DMS53 (cell line): ENCODE data around the gene XIRP2.

Experiments
- DNase-seq: peaks from one replicate; lab custom pipeline; 2025; lab: John Stamatoyannopoulos, UW

Gene XIRP2

GRCh38 chr2:166888180-166888579, at the start of gene XIRP2:
TSS of gene XIRP2 (plus strand) at chr2:166888480. CDS start at chr2:166903483, 15,003 bp downstream.
- DNase-seq = no peak

GRCh38 chr2:166841152-166841551, 47.1 kb upstream of the XIRP2 start:
- DNase-seq = no peak

DNA sequence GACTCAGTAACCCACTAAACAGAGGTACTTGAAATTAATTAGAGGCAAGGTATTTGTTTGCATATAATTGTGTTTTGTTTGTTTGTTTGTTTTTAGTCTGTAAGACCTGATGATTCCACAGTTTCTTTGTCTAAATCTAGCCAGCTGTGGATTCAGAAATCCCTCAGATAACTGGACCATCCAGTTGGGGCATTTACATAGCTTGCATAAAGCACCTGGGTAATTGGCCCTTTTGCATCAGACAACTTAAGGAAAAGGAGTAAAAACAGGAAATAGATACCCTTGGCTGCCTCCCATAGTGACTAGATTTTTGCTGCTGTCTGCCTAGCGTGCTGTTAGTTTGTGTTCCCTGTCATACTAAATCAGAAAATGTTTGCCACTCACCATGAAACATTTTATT, 46.6 kb upstream of the XIRP2 start:
- DNase-seq = peak; percentile 14

GRCh38 chr2:166844111-166844510, 44.2 kb upstream of the XIRP2 start:
- no peak for DNase-seq

GRCh38 chr2:166862468-166863132, 25.7 kb upstream of the XIRP2 start:
- DNase-seq = no peak

DNA sequence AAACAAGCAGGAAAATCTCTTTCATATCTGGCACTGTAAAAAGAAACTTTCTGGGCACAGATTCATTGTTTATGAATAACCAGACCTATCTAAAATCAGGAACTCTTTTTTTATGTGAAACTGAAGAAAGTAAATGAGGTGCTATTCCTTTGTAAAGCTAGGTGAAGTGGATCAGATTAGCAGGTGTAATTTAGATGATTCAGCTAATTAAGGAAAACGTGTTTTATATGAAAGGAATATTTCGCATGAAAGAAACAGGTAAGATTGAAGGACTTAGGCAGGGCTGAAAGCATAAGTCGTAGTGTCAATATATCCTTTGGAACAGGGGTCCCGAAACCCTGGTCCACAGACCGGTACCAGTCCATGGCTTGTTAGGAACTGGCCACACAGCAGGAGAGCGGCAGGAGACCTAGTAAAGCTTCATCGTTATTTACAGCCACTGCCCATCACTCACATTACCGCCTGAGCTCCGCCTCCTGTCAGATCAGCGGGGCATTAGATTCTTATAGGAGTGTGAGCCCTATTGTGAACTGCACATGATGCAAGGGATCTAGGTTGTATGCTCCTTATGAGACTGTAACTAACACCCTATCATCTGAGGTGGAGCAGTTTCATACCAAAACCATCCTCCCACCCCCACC, 20.3 kb upstream of the XIRP2 start:
- DNase-seq = no peak

- no peak for DNase-seq
Observed at GRCh38 chr2:166870346-166870745, 17.9 kb upstream of the XIRP2 start.

DNA sequence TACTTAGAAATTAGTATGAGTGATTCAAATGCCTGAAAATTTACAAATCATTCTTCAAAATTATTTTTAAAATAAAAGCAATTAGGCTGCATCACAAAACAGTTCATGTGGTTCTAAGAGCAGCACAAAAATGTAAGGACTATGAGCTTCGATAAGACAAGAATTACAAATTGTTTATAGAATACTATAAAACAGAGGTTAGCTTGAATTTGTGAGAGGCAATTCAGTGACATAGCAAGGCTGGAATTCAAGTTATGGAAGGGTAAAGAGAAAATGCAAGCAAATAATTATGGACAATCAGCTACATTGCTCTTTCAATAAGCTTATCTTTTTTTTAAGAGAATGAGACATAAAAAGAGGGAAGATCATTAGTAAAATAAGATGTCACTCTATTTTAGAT, 7.1 kb upstream of the XIRP2 start:
- DNase-seq = no peak

DNA sequence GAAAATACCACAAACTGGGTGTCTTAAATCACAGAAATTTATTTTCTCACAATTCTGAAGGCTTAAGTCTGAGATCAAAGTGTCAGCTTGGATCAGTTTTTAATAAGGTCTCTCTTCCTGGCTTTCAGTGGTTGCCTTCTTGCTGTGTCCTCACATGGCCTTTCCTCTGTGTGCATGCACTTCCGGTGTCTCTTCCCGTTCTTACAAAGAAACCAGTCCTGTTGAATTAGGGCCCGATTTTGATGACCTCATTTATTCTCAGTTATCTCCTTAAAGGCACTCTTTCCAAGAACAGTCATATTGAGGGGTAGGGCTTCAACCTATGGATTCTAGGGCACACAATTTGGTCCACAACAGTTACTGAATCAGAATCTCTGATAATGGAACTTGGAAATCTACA, 5.4 kb upstream of the XIRP2 start:
- no peak for DNase-seq

DNA sequence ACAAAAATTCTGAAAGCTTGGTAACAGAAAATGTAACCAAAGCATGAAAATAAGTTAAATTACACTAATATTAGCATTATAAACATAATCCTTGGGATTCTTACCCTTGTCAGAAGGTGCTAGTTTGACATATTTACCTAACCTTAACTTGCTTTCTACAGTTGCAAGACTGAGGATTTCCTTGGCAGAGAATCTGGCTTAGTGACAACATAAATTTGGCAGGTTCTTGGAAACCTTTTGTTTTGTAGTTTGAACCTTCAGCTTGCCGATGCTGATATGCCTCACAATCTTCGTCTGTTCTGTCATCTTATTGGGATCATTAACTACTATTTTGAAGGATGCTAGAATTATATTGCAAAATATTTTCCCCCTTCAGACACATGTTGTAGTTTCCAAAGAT, 3.4 kb downstream of the XIRP2 start:
- DNase-seq = no peak

- DNase-seq = no peak
Observed at GRCh38 chr2:166892397-166892796, 4.1 kb downstream of the XIRP2 start.

- DNase-seq = peak; percentile 16
Observed at GRCh38 chr2:166895243-166895642, 7.0 kb downstream of the XIRP2 start.

GRCh38 chr2:166897666-166898065, 9.4 kb downstream of the XIRP2 start:
- DNase-seq = no peak

- peak; percentile 15 for DNase-seq
Observed at GRCh38 chr2:166899676-166900075, 11.4 kb downstream of the XIRP2 start.

DNA sequence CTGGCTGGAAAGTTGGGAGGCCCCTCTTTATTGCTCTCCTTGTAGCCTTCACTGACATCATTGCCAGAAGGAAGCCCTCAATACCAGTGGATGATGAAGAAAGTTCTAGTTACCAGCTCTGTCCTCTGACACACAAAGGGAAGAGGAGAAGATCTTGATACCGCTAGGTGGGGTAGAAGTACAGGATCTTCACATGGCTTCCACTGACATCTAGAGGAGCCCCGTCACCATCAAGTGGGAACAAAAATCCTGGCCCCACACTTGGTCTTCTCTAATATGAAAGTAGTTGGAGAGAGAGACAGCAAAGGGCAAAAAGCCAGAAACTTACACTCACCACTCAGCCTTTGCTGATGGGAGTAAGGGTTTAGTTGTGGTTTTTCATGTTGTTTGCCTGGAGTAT, 12.4 kb downstream of the XIRP2 start:
- peak; percentile 46 for DNase-seq

GRCh38 chr2:166901336-166901735, 13.1 kb downstream of the XIRP2 start:
- no peak for DNase-seq

GRCh38 chr2:166916987-166917386, 28.7 kb downstream of the XIRP2 start:
- no peak for DNase-seq

GRCh38 chr2:166917415-166917814, 29.1 kb downstream of the XIRP2 start:
- no peak for DNase-seq

- DNase-seq = no peak
Observed at GRCh38 chr2:166921261-166921896, 33.1 kb downstream of the XIRP2 start.

DNA sequence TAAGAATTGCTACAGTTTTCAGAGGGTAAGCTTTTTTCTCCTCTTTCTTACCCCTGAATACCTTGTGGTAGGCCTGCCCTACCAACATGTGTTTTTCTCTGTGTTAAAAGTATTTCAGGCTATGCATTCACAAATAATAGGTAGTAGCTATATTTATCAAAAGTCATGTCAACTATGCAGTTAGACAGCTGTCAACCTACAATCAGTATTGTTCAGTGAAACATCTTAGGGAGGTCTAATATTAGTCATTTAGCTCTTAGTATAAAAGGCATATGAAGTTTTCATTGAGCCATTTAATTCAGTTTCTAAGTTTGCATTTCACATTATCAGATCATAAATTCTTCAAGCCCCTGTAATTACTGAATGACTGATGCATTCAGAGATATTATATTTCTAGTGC, 36.7 kb downstream of the XIRP2 start:
- DNase-seq = no peak

- peak; percentile 44 for DNase-seq
Observed at GRCh38 chr2:166926657-166927056, 38.4 kb downstream of the XIRP2 start.

DNA sequence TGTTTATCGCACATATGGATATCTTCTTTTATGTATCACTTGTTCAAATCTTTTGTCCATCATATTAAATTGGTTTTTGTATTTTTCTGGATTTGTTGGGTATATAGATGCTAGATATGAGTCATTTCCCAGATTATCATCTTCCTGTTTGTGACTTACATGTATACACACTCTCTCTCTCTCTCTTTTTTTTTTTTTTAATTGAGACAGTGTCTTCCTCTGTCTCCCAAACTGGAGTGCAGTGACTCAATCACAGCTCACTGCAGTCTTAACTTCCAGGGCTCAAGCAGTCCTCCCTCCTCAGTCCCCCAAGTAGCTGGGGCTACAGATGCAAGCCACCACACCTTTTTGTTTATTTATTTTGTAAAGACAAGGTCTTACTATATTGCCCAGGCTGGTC, 43.8 kb downstream of the XIRP2 start:
- DNase-seq = peak; percentile 39

- no peak for DNase-seq
Observed at GRCh38 chr2:166934817-166935216, 46.5 kb downstream of the XIRP2 start.
